ENCODE data around the gene SMARCD3. TPM values are rescaled to one million over a fixed set of nuclear protein-coding genes. Genes with fewer than 3 reads are reported as not detected.

SMARCD3 gene
- polyA plus RNA-seq, 3 donors, result 104 to 183 (median 112) TPM

- no peak overlapping the region for H2AFZ ChIP-seq (ENCODE audit: insufficient read depth, low read depth, low read length, poor library complexity, severe bottlenecking)
These were observed 3.0 kb downstream of the SMARCD3 start for GRCh38 chr7:151245360-151246101.

DNA sequence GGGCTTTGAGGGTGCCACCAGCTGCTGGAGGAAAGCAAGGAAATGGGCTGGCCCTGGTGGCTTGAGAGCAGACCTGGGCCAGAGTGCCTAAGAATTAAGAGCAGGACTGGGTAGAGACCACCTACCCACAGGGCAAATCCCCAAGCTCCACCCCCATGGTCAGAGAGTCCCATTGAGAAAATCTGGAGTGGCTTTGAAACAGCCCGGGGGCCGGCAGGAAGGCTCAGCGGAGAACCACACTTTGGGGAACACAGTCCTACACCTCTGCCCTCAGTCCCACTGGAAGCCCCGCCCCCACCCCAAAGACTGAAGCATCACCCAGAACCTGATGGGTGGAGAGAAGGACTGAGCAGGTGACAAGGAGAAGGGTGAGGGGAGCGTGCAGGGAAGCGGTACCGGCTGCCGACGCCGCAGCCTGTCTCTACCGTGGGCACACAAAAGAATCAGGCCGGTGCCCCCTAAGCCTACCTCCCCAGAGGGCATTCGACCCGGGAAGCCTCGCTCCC, 3.6 kb downstream of the SMARCD3 start:
- Histone ChIP-seq H2AFZ (ENCODE audit: insufficient read depth, low read depth, low read length, poor library complexity, severe bottlenecking) (no peak overlapping the region), H3K9ac (ENCODE audit: insufficient read depth, low read length, poor library complexity, severe bottlenecking) (no peak overlapping the region), H3K9me3 (replicated peaks in 1 of 2; ENCODE audit: control insufficient read depth in 1 of 2, insufficient read depth in 1 of 2, low read length in 2 of 2) (peaks cover 0 to 6% of the 10 kb centered on the region in 2 donors), H3K36me3 (replicated peaks in 1 of 2; ENCODE audit: control insufficient read depth in 1 of 2, insufficient read depth in 2 of 2, low read length in 2 of 2) (peaks cover 19 to 21% of the 10 kb centered on the region in 2 donors), H3K27me3 (ENCODE audit: control insufficient read depth in 2 of 2, insufficient read depth in 2 of 2, low read length in 2 of 2) (peaks cover 34 to 49% of the 10 kb centered on the region in 2 donors), H4K20me1 (ENCODE audit: insufficient read depth, low read length) (peaks cover 96% of the 10 kb centered on the region), H3K4me2 (replicated peaks; ENCODE audit: extremely low read depth, low read length, poor library complexity, severe bottlenecking) (peak overlapping the region; percentile 52), H3K79me2 (ENCODE audit: insufficient read depth, low read length) (no peaks in the 10 kb centered on the region), H3K27ac (ENCODE audit: low read depth in 1 of 2, low read length in 2 of 2) (no peak overlapping the region), H3K4me1 (ENCODE audit: control insufficient read depth in 1 of 2, insufficient read depth in 2 of 2, low read length in 2 of 2) (peaks cover 47 to 61% of the 10 kb centered on the region in 2 donors), H3K4me3 (replicated peaks in 1 of 3; ENCODE audit: low read depth in 2 of 3, low read length in 3 of 3) (no peak overlapping the region)
- Mint-ChIP-seq H3K9me3 (peaks cover 0 to 18% (median 6%) of the 10 kb centered on the region in 7 donors), H3K27ac (peak overlapping the region in 1 of 7 donors; percentile 18), H3K4me1 (peaks cover 59% of the 10 kb centered on the region), H3K36me3 (peaks cover 34 to 42% of the 10 kb centered on the region in 2 donors), H3K27me3 (ENCODE audit: low read depth in 3 of 3) (peaks cover 45 to 74% (median 62%) of the 10 kb centered on the region in 3 donors), H3K4me3 (peak overlapping the region; percentile 27 to 67)
- 2% methylated on average over 4 of the region's 15 CpGs for WGBS (ENCODE audit: insufficient coverage)
- no peak for DNase-seq
- TF ChIP-seq, protein P1, sequence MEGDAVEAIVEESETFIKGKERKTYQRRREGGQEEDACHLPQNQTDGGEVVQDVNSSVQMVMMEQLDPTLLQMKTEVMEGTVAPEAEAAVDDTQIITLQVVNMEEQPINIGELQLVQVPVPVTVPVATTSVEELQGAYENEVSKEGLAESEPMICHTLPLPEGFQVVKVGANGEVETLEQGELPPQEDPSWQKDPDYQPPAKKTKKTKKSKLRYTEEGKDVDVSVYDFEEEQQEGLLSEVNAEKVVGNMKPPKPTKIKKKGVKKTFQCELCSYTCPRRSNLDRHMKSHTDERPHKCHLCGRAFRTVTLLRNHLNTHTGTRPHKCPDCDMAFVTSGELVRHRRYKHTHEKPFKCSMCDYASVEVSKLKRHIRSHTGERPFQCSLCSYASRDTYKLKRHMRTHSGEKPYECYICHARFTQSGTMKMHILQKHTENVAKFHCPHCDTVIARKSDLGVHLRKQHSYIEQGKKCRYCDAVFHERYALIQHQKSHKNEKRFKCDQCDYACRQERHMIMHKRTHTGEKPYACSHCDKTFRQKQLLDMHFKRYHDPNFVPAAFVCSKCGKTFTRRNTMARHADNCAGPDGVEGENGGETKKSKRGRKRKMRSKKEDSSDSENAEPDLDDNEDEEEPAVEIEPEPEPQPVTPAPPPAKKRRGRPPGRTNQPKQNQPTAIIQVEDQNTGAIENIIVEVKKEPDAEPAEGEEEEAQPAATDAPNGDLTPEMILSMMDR (IDR thresholded peaks at IDR 0.05), result no peak
- intact Hi-C loops (cut with micrococcal nuclease), result no loop called here

More at GRCh38 chr7:151245360-151246101, 3.0 kb downstream of the SMARCD3 start:
- Histone ChIP-seq H3K4me3 (replicated peaks in 1 of 3; ENCODE audit: low read depth in 2 of 3, low read length in 3 of 3) (no peak overlapping the region), H4K20me1 (ENCODE audit: insufficient read depth, low read length) (peaks cover 96% of the 10 kb centered on the region), H3K27ac (ENCODE audit: low read depth in 1 of 2, low read length in 2 of 2) (no peak overlapping the region), H3K9ac (ENCODE audit: insufficient read depth, low read length, poor library complexity, severe bottlenecking) (no peak overlapping the region), H3K36me3 (replicated peaks in 1 of 2; ENCODE audit: control insufficient read depth in 1 of 2, insufficient read depth in 2 of 2, low read length in 2 of 2) (peaks cover 14% of the 10 kb centered on the region in 2 donors), H3K79me2 (ENCODE audit: insufficient read depth, low read length) (no peaks in the 10 kb centered on the region), H3K4me1 (ENCODE audit: control insufficient read depth in 1 of 2, insufficient read depth in 2 of 2, low read length in 2 of 2) (peaks cover 49 to 66% of the 10 kb centered on the region in 2 donors), H3K4me2 (replicated peaks; ENCODE audit: extremely low read depth, low read length, poor library complexity, severe bottlenecking) (peak overlapping the region; percentile 52), H3K27me3 (ENCODE audit: control insufficient read depth in 2 of 2, insufficient read depth in 2 of 2, low read length in 2 of 2) (peaks cover 39 to 55% of the 10 kb centered on the region in 2 donors), H3K9me3 (replicated peaks in 1 of 2; ENCODE audit: control insufficient read depth in 1 of 2, insufficient read depth in 1 of 2, low read length in 2 of 2) (peaks cover 0 to 7% of the 10 kb centered on the region in 2 donors)
- intact Hi-C loops (cut with micrococcal nuclease), result no loop called here
- H3K27me3 Mint-ChIP-seq (ENCODE audit: low read depth in 3 of 3), result peaks cover 52 to 80% (median 68%) of the 10 kb centered on the region in 3 donors
- H3K4me3 Mint-ChIP-seq, result peak overlapping the region; percentile 27 to 75
- peaks cover 33 to 41% of the 10 kb centered on the region in 2 donors for H3K36me3 Mint-ChIP-seq
- H3K4me1 Mint-ChIP-seq, result peaks cover 65% of the 10 kb centered on the region
- H3K27ac Mint-ChIP-seq, result no peak overlapping the region
- H3K9me3 Mint-ChIP-seq, result peaks cover 0 to 18% (median 8%) of the 10 kb centered on the region in 7 donors
- DNase-seq, result peak in 2 of 3 donors; percentile 42 to 58
- WGBS (ENCODE audit: insufficient coverage), result 5% methylated on average over 43 of the region's 60 CpGs
- TF ChIP-seq, protein P1 (IDR thresholded peaks at IDR 0.05), result peak; percentile 84

Data from CD14-positive monocyte (primary cell).